Esophagus muscularis mucosa (tissue), 3 donors: ENCODE measurements around the gene ARID1B.

Experiments
- POLR2A ChIP-seq: fragments of 450-650 bp; IDR thresholded peaks from one replicate; pipeline ENCODE4 v1.6.1; 2017; ENCODE audit warnings: antibody characterized with exemption, moderate library complexity, mild to moderate bottlenecking, low read depth
- POLR2AphosphoS5 ChIP-seq, 2 donors: sonication (generic); formaldehyde crosslinking; IDR thresholded peaks; one replicate each; pipeline ENCODE4 v1.6.1; 2017; ENCODE audit warnings: antibody characterized with exemption in 2 of 2
- TF ChIP-seq, protein P1 (sequence below), 3 experiments: fragments of 200-600 bp in 2 of 3; fragments of 450-650 bp in 1 of 3; sonication (generic) in 2 of 3; IDR thresholded peaks; one replicate each; pipeline ENCODE4 v1.5.1; 2017 to 2019; ENCODE audit warnings: antibody characterized with exemption in 3 of 3, mild to moderate bottlenecking in 2 of 3, moderate library complexity in 1 of 3

- TF ChIP-seq POLR2A (no peak), POLR2AphosphoS5 (IDR thresholded peaks at IDR 0.05) (peak in 1 of 2 donors; percentile 16)
- TF ChIP-seq, protein P1, sequence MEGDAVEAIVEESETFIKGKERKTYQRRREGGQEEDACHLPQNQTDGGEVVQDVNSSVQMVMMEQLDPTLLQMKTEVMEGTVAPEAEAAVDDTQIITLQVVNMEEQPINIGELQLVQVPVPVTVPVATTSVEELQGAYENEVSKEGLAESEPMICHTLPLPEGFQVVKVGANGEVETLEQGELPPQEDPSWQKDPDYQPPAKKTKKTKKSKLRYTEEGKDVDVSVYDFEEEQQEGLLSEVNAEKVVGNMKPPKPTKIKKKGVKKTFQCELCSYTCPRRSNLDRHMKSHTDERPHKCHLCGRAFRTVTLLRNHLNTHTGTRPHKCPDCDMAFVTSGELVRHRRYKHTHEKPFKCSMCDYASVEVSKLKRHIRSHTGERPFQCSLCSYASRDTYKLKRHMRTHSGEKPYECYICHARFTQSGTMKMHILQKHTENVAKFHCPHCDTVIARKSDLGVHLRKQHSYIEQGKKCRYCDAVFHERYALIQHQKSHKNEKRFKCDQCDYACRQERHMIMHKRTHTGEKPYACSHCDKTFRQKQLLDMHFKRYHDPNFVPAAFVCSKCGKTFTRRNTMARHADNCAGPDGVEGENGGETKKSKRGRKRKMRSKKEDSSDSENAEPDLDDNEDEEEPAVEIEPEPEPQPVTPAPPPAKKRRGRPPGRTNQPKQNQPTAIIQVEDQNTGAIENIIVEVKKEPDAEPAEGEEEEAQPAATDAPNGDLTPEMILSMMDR (IDR thresholded peaks at IDR 0.05) = no peak
These were observed 246.8 kb downstream of the ARID1B start for GRCh38 chr6:157023958-157024357.
